KMS-11 (cell line): ENCODE results near the gene SLC39A7.

ENCODE experiments used
- H2AFZ ChIP-seq: fragments of 200-600 bp; sonication (generic); 2 replicates; pipeline ENCODE4 v1.6.1; 2016; ENCODE audit warnings: antibody characterized with exemption, mixed run types, low read depth
- H3K27ac ChIP-seq: fragments of 200-600 bp; sonication (generic); 2 replicates; pipeline ENCODE4 v1.6.1; 2016; ENCODE audit warnings: mild to moderate bottlenecking, mixed run types
- H3K27me3 ChIP-seq: fragments of 200-600 bp; sonication (generic); 2 replicates; pipeline ENCODE4 v1.6.1; 2017; ENCODE audit warnings: mild to moderate bottlenecking, low read depth, mixed run types, moderate library complexity; ENCODE audit not compliant: insufficient read depth
- H3K36me3 ChIP-seq: fragments of 200-600 bp; sonication (generic); 2 replicates; pipeline ENCODE4 v1.6.1; 2017; ENCODE audit warnings: mild to moderate bottlenecking, mixed run types; ENCODE audit not compliant: insufficient read depth
- H3K4me1 ChIP-seq: fragments of 200-600 bp; sonication (generic); 2 replicates; pipeline ENCODE4 v1.6.1; 2016; ENCODE audit warnings: mild to moderate bottlenecking, low read depth, mixed run types; ENCODE audit not compliant: poor library complexity, severe bottlenecking
- H3K4me2 ChIP-seq: fragments of 200-600 bp; sonication (generic); 2 replicates; pipeline ENCODE4 v1.7.0; 2016; ENCODE audit warnings: mild to moderate bottlenecking, mixed run types
- H3K4me3 ChIP-seq: fragments of 200-600 bp; sonication (generic); IDR thresholded peaks from 2 replicates; pipeline ENCODE4 v1.6.1; 2017; ENCODE audit warnings: low read depth, low read length, mixed read lengths; ENCODE audit not compliant: insufficient read depth
- H3K79me2 ChIP-seq: fragments of 200-600 bp; sonication (generic); 2 replicates; pipeline ENCODE4 v1.6.1; 2016; ENCODE audit warnings: low read depth, mixed run types; ENCODE audit not compliant: insufficient read depth
- H3K9ac ChIP-seq: fragments of 200-600 bp; sonication (generic); 2 replicates; pipeline ENCODE4 v1.6.1; 2016; ENCODE audit warnings: mild to moderate bottlenecking, mixed run types
- H4K20me1 ChIP-seq: fragments of 200-600 bp; sonication (generic); 2 replicates; pipeline ENCODE4 v1.6.1; 2016; ENCODE audit warnings: mild to moderate bottlenecking, mixed run types; ENCODE audit not compliant: insufficient read depth
- CTCF ChIP-seq: fragments of 200-600 bp; sonication (generic); conservative IDR thresholded peaks from 2 replicates; pipeline ENCODE4 v1.6.1; 2017; ENCODE audit warnings: low read depth, mild to moderate bottlenecking, antibody characterized with exemption, low read length, moderate library complexity, mixed read lengths

SLC39A7 gene

GRCh38 chr6:33243476-33243875 lies 42.8 kb downstream of the SLC39A7 start:
- Histone ChIP-seq H4K20me1 (no peaks in the 10 kb centered on the region), H3K4me3 (no peak overlapping the region), H3K27me3 (no peaks in the 10 kb centered on the region; the same call in 1 of the 2 replicates), H3K4me1 (no peaks in the 10 kb centered on the region), H2AFZ (no peak overlapping the region), H3K4me2 (no peak overlapping the region), H3K27ac (no peak overlapping the region), H3K36me3 (no peaks in the 10 kb centered on the region), H3K79me2 (no peaks in the 10 kb centered on the region), H3K9ac (no peak overlapping the region)
- no peak for TF ChIP-seq CTCF

GRCh38 chr6:33247977-33248642 lies 47.4 kb downstream of the SLC39A7 start:
- peak overlapping the region; percentile 97 for H2AFZ ChIP-seq
- TF ChIP-seq CTCF, result peak; percentile 74
- no peaks in the 10 kb centered on the region for H3K36me3 ChIP-seq
- H3K4me2 ChIP-seq, result peak overlapping the region; percentile 100
- H3K4me3 ChIP-seq, result no peak overlapping the region
- H3K79me2 ChIP-seq, result no peaks in the 10 kb centered on the region
- H3K27ac ChIP-seq, result peak overlapping the region; percentile 88
- peak overlapping the region; percentile 83 for H3K9ac ChIP-seq
- H3K4me1 ChIP-seq, result peaks cover 9% of the 10 kb centered on the region
- no peaks in the 10 kb centered on the region for H3K27me3 ChIP-seq
- H4K20me1 ChIP-seq, result no peaks in the 10 kb centered on the region

- H3K27me3 ChIP-seq, result no peaks in the 10 kb centered on the region
- no peaks in the 10 kb centered on the region for H3K36me3 ChIP-seq
- peak; percentile 34 for TF ChIP-seq CTCF
- H3K4me1 ChIP-seq, result peaks cover 9% of the 10 kb centered on the region
- H2AFZ ChIP-seq, result peak overlapping the region; percentile 97
- H4K20me1 ChIP-seq, result no peaks in the 10 kb centered on the region
- peak overlapping the region; percentile 88 for H3K27ac ChIP-seq
- H3K4me3 ChIP-seq, result no peak overlapping the region
- H3K4me2 ChIP-seq, result peak overlapping the region; percentile 100
- peak overlapping the region; percentile 83 for H3K9ac ChIP-seq
- H3K79me2 ChIP-seq, result no peaks in the 10 kb centered on the region
These were observed 47.9 kb downstream of the SLC39A7 start for GRCh38 chr6:33248643-33248931.

GRCh38 chr6:33248932-33249731 lies 48.5 kb downstream of the SLC39A7 start:
- Histone ChIP-seq H3K36me3 (no peaks in the 10 kb centered on the region), H3K4me1 (peaks cover 9% of the 10 kb centered on the region)

More at GRCh38 chr6:33248932-33249731, 48.5 kb downstream of the SLC39A7 start:
- Histone ChIP-seq H3K79me2 (no peaks in the 10 kb centered on the region), H2AFZ (peak overlapping the region; percentile 97), H3K4me3 (no peak overlapping the region), H3K9ac (peak overlapping the region; percentile 83), H3K27me3 (no peaks in the 10 kb centered on the region), H4K20me1 (no peaks in the 10 kb centered on the region), H3K27ac (peak overlapping the region; percentile 88), H3K4me2 (peak overlapping the region; percentile 100)
- TF ChIP-seq CTCF, result no peak; the same call in 1 of the 2 replicates
